NCI-H524 treated with DMSO at 0.1 percent for 48 hours (cell line): ENCODE measurements around the gene ADAMTSL2.

Experiments used
- DNase-seq: peaks from one replicate; lab custom pipeline; 2025; lab: John Stamatoyannopoulos, UW

Gene ADAMTSL2

GRCh38 chr9:133518200-133518599 is 16.3 kb upstream of the ADAMTSL2 start:
- no peak for DNase-seq

GRCh38 chr9:133518706-133519449 is 15.6 kb upstream of the ADAMTSL2 start:
- no peak for DNase-seq

GRCh38 chr9:133519693-133520092 is 14.8 kb upstream of the ADAMTSL2 start:
- DNase-seq = no peak

- no peak for DNase-seq
Observed at GRCh38 chr9:133520121-133520835, 14.2 kb upstream of the ADAMTSL2 start.

GRCh38 chr9:133521122-133522072 is 13.1 kb upstream of the ADAMTSL2 start:
- DNase-seq = peak; percentile 20

GRCh38 chr9:133522073-133522910 is 12.2 kb upstream of the ADAMTSL2 start:
- DNase-seq = no peak

GRCh38 chr9:133523106-133523505 is 11.4 kb upstream of the ADAMTSL2 start:
- DNase-seq = no peak

- no peak for DNase-seq
Observed at GRCh38 chr9:133524146-133524545, 10.4 kb upstream of the ADAMTSL2 start.

GRCh38 chr9:133524679-133525228 is 9.8 kb upstream of the ADAMTSL2 start, which contains the start of gene MYMK:
Gene MYMK (minus strand): TSS chr9:133524959. CDS start chr9:133524844, 115 bp downstream.
- no peak for DNase-seq

GRCh38 chr9:133525677-133526076 is 8.8 kb upstream of the ADAMTSL2 start:
- no peak for DNase-seq

- no peak for DNase-seq
Observed at GRCh38 chr9:133526721-133527321, 7.7 kb upstream of the ADAMTSL2 start.

GRCh38 chr9:133527444-133527920 is 7.0 kb upstream of the ADAMTSL2 start:
- DNase-seq = no peak

GRCh38 chr9:133528001-133528875 is 6.3 kb upstream of the ADAMTSL2 start:
- DNase-seq = no peak

- no peak for DNase-seq
Observed at GRCh38 chr9:133528876-133529241, 5.6 kb upstream of the ADAMTSL2 start.

GRCh38 chr9:133529457-133529856 is 5.0 kb upstream of the ADAMTSL2 start:
- DNase-seq = no peak

- DNase-seq = no peak
Observed at GRCh38 chr9:133529874-133530273, 4.6 kb upstream of the ADAMTSL2 start.

GRCh38 chr9:133531293-133531692 is 3.2 kb upstream of the ADAMTSL2 start:
- no peak for DNase-seq

GRCh38 chr9:133532937-133533668 is 1.4 kb upstream of the ADAMTSL2 start:
- peak; percentile 44 for DNase-seq

- peak; percentile 35 for DNase-seq
Observed at GRCh38 chr9:133533857-133534256, 647 bp upstream of the ADAMTSL2 start.
